Measurements from ENCODE around the gene SF3B2. TPM values are rescaled to one million over a fixed set of nuclear protein-coding genes. Genes with fewer than 3 reads are reported as not detected.
A peak's percentile ranks its signal among the peaks of the same experiment; 100 is the strongest.

Gene SF3B2
- polyA plus RNA-seq, 3 donors: 32.1 to 107 (median 52.6) TPM

DNA sequence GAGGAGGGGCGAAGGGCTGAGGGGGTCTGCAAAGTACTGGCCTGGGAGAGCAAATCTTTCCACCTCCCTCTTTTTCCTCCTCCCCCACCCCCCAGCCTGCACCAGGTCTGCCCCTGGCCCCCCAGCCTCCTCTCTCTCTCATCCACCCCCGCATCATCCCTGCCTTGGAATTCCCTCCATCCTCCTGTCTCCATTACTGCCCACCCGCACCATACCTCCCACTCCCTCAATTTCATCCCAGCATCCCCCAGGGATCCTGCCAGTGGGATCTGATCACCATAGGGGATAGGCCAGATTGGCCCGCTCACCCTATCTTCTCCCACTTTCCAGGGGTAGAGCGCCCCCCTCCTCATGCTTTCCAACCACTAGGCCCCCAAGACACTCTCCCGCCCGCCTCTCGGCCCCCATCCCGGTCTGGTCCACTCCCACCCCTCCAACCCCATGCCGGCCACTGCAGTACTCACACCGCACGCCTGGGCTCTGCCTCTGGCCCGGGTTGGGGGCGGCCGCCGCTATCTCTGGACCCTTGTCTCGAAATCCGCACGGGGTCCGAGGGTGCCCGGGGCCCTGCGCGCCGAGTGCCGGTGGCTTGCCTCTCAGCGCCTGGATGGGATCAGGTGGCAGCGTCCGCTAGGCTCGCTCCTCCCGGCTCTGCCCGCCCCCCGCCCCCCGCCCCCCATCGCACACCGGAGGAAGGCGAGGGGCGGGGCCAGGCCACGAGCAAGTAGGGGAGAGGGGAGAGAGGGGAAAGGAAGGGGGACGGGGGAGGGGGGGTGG is 3.4 kb upstream of the SF3B2 start, which contains the start of gene GAL3ST3:
TSS of gene GAL3ST3 (minus strand) at position 615 of the 777 bp plus-strand sequence. CDS start 3,746 bp downstream, outside the sequence.
- Histone ChIP-seq H3K4me2 (replicated peaks; ENCODE audit: extremely low read depth, low read length, poor library complexity, severe bottlenecking) (no peak within 1 kb of the TSS), H3K4me1 (ENCODE audit: control insufficient read depth in 1 of 2, insufficient read depth in 2 of 2, low read length in 2 of 2) (peaks cover 16 to 26% of the 10 kb centered on the region in 2 donors), H3K27me3 (ENCODE audit: control insufficient read depth in 2 of 2, insufficient read depth in 2 of 2, low read length in 2 of 2) (peaks cover 2 to 19% of the 10 kb centered on the region in 2 donors), H2AFZ (ENCODE audit: insufficient read depth, low read depth, low read length, poor library complexity, severe bottlenecking) (no peak within 1 kb of the TSS), H3K9me3 (replicated peaks in 1 of 2; ENCODE audit: control insufficient read depth in 1 of 2, insufficient read depth in 1 of 2, low read length in 2 of 2) (no peaks in the 10 kb centered on the region), H4K20me1 (ENCODE audit: insufficient read depth, low read length) (peaks cover 5% of the 10 kb centered on the region), H3K36me3 (replicated peaks in 1 of 2; ENCODE audit: control insufficient read depth in 1 of 2, insufficient read depth in 2 of 2, low read length in 2 of 2) (no peaks in the 10 kb centered on the region), H3K27ac (ENCODE audit: low read depth in 1 of 2, low read length in 2 of 2) (no peak within 1 kb of the TSS), H3K4me3 (replicated peaks in 1 of 3; ENCODE audit: low read depth in 2 of 3, low read length in 3 of 3) (no peak within 1 kb of the TSS), H3K9ac (ENCODE audit: insufficient read depth, low read length, poor library complexity, severe bottlenecking) (no peak within 1 kb of the TSS), H3K79me2 (ENCODE audit: insufficient read depth, low read length) (peaks cover 16% of the 10 kb centered on the region)
- Mint-ChIP-seq H3K9me3 (peaks cover 0 to 4% (median 0%) of the 10 kb centered on the region in 7 donors), H3K27me3 (ENCODE audit: low read depth in 3 of 3) (peaks cover 18 to 31% (median 27%) of the 10 kb centered on the region in 3 donors), H3K4me1 (peaks cover 28% of the 10 kb centered on the region), H3K36me3 (peaks cover 6 to 7% of the 10 kb centered on the region in 2 donors), H3K4me3 (peak within 1 kb of the TSS in 1 of 2 donors; percentile 62), H3K27ac (peak within 1 kb of the TSS in 1 of 7 donors; percentile 21)
- DNase-seq: no peak
- TF ChIP-seq, protein P1, sequence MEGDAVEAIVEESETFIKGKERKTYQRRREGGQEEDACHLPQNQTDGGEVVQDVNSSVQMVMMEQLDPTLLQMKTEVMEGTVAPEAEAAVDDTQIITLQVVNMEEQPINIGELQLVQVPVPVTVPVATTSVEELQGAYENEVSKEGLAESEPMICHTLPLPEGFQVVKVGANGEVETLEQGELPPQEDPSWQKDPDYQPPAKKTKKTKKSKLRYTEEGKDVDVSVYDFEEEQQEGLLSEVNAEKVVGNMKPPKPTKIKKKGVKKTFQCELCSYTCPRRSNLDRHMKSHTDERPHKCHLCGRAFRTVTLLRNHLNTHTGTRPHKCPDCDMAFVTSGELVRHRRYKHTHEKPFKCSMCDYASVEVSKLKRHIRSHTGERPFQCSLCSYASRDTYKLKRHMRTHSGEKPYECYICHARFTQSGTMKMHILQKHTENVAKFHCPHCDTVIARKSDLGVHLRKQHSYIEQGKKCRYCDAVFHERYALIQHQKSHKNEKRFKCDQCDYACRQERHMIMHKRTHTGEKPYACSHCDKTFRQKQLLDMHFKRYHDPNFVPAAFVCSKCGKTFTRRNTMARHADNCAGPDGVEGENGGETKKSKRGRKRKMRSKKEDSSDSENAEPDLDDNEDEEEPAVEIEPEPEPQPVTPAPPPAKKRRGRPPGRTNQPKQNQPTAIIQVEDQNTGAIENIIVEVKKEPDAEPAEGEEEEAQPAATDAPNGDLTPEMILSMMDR (IDR thresholded peaks at IDR 0.05): no peak
- 17% methylated on average over 22 of the region's 39 CpGs for WGBS (ENCODE audit: insufficient coverage)
- intact Hi-C loops (cut with micrococcal nuclease): no loop called here

GRCh38 chr11:66050581-66051231 is 1.5 kb upstream of the SF3B2 start:
- Mint-ChIP-seq H3K4me1 (peaks cover 20% of the 10 kb centered on the region), H3K36me3 (peaks cover 19 to 24% of the 10 kb centered on the region in 2 donors), H3K27me3 (ENCODE audit: low read depth in 3 of 3) (peaks cover 18 to 25% (median 18%) of the 10 kb centered on the region in 3 donors), H3K4me3 (no peak overlapping the region), H3K27ac (peak overlapping the region in 2 of 7 donors; percentile 33 to 57), H3K9me3 (peaks cover 0 to 4% (median 0%) of the 10 kb centered on the region in 7 donors)
- H3K9ac ChIP-seq (ENCODE audit: insufficient read depth, low read length, poor library complexity, severe bottlenecking): no peak overlapping the region
- H3K79me2 ChIP-seq (ENCODE audit: insufficient read depth, low read length): peaks cover 34% of the 10 kb centered on the region
- peaks cover 2 to 19% of the 10 kb centered on the region in 2 donors for H3K27me3 ChIP-seq (ENCODE audit: control insufficient read depth in 2 of 2, insufficient read depth in 2 of 2, low read length in 2 of 2)
- peaks cover 16 to 26% of the 10 kb centered on the region in 2 donors for H3K4me1 ChIP-seq (ENCODE audit: control insufficient read depth in 1 of 2, insufficient read depth in 2 of 2, low read length in 2 of 2)
- no peak overlapping the region for H3K4me3 ChIP-seq (replicated peaks in 1 of 3; ENCODE audit: low read depth in 2 of 3, low read length in 3 of 3)
- H4K20me1 ChIP-seq (ENCODE audit: insufficient read depth, low read length): peaks cover 5% of the 10 kb centered on the region
- DNase-seq: no peak
- TF ChIP-seq, protein P1 (IDR thresholded peaks at IDR 0.05): no peak
- peaks cover 13 to 15% of the 10 kb centered on the region in 2 donors for H3K36me3 ChIP-seq (replicated peaks in 1 of 2; ENCODE audit: control insufficient read depth in 1 of 2, insufficient read depth in 2 of 2, low read length in 2 of 2)
- 100% methylated on average over 1 of the region's 5 CpGs for WGBS (ENCODE audit: insufficient coverage)
- intact Hi-C loops (cut with micrococcal nuclease): no loop called here
- H3K4me2 ChIP-seq (replicated peaks; ENCODE audit: extremely low read depth, low read length, poor library complexity, severe bottlenecking): peak overlapping the region; percentile 85
- peak overlapping the region; percentile 94 for H2AFZ ChIP-seq (ENCODE audit: insufficient read depth, low read depth, low read length, poor library complexity, severe bottlenecking)
- H3K27ac ChIP-seq (ENCODE audit: low read depth in 1 of 2, low read length in 2 of 2): no peak overlapping the region
- H3K9me3 ChIP-seq (replicated peaks in 1 of 2; ENCODE audit: control insufficient read depth in 1 of 2, insufficient read depth in 1 of 2, low read length in 2 of 2): no peaks in the 10 kb centered on the region

All from CD14-positive monocyte (primary cell).